Islet of Langerhans (tissue), 1 donor: ENCODE results near the gene LRRK1.

ENCODE experiments used
- FAIRE-seq: peaks from one replicate; lab custom pipeline; 2011; peaks lifted over from hg19 to GRCh38; lab: Jason Lieb, UNC

Gene LRRK1

GRCh38 chr15:101100593-101101442, 181.7 kb downstream of the LRRK1 start:
- no peak for FAIRE-seq

- FAIRE-seq: no peak
Measured at GRCh38 chr15:101101676-101102075, 182.5 kb downstream of the LRRK1 start.

GRCh38 chr15:101102746-101103145, 183.6 kb downstream of the LRRK1 start:
- FAIRE-seq: no peak

GRCh38 chr15:101103598-101103997, 184.4 kb downstream of the LRRK1 start:
- no peak for FAIRE-seq

GRCh38 chr15:101104141-101104540, 185.0 kb downstream of the LRRK1 start:
- no peak for FAIRE-seq

GRCh38 chr15:101105059-101105891, 186.1 kb downstream of the LRRK1 start:
- no peak for FAIRE-seq

GRCh38 chr15:101107101-101107500, 187.9 kb downstream of the LRRK1 start:
- no peak for FAIRE-seq

GRCh38 chr15:101107625-101108460, 188.7 kb downstream of the LRRK1 start:
- FAIRE-seq: no peak

GRCh38 chr15:101108461-101108775, 189.3 kb downstream of the LRRK1 start:
- FAIRE-seq: no peak

- FAIRE-seq: no peak
Measured at GRCh38 chr15:101108791-101109190, 189.6 kb downstream of the LRRK1 start.

- FAIRE-seq: no peak
Measured at GRCh38 chr15:101110681-101111569, 191.8 kb downstream of the LRRK1 start.

- no peak for FAIRE-seq
Measured at GRCh38 chr15:101111570-101112262, 192.6 kb downstream of the LRRK1 start.

GRCh38 chr15:101112336-101113113, 193.4 kb downstream of the LRRK1 start:
- FAIRE-seq: no peak

- FAIRE-seq: no peak
Measured at GRCh38 chr15:101113114-101114005, 194.2 kb downstream of the LRRK1 start.

GRCh38 chr15:101114166-101114565, 195.0 kb downstream of the LRRK1 start:
- no peak for FAIRE-seq

GRCh38 chr15:101114610-101115009, 195.5 kb downstream of the LRRK1 start:
- FAIRE-seq: no peak

GRCh38 chr15:101115393-101115785, 196.2 kb downstream of the LRRK1 start:
- FAIRE-seq: no peak

GRCh38 chr15:101115786-101116680, 196.9 kb downstream of the LRRK1 start:
- FAIRE-seq: no peak
